HG02943 (cell line): ENCODE results near the gene BTN2A1.

Experiments
- ATAC-seq: cut with Tn5 transposase; IDR thresholded peaks from one replicate; pipeline ENCODE4 v1.9.1; 2021; ENCODE audit warnings: mild to moderate bottlenecking, low read depth, moderate library complexity; ENCODE audit not compliant: unreplicated experiment

Gene BTN2A1

DNA sequence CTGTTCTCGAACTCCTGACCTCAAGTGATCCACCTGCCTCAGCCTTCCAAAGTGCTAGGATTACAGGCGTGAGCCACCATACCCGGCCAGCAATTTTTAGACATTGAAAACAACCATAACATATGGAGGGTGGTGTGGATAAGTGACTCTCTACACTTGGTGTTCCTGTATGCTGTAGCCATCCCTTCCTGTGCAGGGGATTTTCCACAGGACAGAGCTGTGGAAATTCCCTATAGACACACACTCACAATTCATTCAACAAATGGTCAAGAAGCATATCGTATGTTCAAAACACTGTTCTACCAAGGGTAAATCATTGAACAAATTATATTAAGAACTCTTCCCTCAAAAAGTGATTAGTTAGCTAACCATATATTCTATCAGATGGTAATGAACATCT, 6.3 kb downstream of the BTN2A1 start:
- ATAC-seq = no peak

DNA sequence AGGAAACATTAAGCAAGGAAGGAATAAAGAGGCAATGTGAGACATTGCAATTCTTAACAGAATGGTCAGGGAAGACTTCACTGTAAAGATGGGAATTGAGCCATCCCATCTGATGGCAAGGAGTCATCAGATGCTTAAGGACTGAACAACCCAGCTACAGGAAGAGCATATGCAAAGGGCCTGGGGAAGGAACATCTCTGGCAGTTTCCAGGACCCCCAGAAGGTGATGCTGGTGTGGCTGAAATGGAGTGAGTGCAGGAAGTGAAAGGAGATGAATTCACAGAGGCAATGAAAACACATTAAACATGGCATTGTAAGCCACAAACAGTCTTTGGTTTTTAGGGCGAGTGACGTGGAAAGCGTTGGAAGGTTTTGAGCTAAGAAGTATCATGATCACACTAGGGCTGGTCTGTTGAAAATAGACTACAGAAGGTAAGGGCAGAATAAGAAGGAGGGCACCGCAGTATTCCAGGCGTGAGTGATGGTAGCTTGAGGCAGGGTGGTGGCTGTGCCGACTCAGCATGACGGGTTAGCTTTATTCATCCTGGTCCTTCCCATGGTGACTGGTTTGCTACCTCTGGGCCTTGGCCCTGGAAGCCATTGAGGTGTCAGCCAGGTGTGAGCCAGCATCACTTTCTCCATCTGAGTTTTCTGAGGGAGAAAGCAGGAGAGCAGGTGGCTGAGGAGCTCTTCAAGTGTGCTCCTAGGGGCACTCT, 6.8 kb downstream of the BTN2A1 start:
- ATAC-seq = no peak

DNA sequence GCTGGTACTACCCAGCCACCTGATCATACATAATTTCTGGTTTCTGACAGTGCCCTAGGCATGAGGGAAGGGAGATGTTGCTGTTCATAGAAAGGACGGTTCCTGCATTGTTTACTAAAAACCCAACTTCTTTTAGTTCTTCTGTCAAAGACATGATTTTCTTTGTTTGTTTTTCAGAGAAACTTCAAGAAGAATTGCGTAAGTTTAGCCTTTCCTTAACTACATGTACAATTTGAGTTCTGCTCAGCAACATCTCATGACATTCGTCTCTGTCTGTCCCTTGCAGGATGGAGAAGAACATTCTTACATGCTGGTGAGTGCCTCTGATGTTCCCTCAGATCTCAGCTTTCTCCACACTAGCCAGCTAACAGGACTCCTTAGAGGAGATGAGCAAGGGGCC, 8.0 kb downstream of the BTN2A1 start:
- ATAC-seq = no peak

DNA sequence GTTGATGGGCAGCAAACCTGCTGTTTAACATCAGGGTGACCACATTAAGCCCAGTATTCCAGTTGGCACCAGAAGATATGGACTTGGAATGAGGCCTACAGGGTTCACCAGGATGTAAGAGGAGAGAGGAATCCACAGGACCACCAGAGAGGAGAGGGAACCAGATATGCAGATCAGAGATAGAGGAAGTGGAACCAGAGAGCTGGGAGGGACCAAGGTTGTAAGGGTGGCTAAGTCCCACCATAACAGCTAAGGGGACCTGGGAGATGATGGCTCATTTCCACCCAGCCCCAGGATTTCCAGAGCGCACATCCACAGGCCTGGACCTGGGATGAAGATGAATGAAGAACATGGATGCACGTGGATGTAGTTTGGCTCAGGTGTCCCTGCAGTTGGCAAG, 11.1 kb downstream of the BTN2A1 start:
- ATAC-seq = no peak

DNA sequence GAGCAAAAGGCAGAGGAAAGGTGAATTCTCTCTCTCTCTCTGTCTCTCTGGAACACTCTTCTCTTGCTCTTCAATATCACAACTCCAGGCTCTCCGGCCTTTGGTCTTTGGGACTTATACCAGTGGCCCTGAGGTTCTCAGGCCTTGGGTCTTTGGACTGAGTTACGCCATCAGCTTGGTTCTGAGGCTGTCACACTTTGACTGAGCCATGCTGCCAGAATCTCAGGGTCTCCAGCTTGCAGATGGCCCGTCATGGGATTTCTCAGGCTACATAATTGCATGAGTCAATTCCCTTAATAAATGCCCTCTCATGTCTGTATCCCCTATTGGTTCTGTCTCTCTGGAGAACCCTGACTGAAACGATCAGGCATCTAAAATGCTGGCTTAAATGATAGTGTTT, 12.9 kb downstream of the BTN2A1 start:
- ATAC-seq = no peak

DNA sequence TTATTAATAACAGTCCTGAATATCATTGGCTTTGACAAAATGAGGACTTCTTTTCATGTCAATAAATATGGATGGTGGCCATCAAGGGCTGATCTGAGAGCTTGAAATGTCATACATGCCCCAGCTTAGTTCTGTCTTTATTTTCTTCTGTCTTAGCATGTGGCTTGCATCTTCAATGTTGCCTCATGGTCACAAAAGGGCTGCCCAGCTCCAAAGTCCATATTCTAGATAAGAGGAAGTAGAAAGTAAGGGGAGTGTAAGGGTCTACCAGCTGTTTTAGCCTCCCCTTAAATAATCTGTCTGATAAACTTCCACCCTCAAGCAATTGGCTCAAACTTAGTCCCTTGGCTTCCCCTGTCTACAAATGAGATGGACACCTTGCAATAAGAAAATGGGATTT, 14.2 kb downstream of the BTN2A1 start:
- ATAC-seq = no peak

DNA sequence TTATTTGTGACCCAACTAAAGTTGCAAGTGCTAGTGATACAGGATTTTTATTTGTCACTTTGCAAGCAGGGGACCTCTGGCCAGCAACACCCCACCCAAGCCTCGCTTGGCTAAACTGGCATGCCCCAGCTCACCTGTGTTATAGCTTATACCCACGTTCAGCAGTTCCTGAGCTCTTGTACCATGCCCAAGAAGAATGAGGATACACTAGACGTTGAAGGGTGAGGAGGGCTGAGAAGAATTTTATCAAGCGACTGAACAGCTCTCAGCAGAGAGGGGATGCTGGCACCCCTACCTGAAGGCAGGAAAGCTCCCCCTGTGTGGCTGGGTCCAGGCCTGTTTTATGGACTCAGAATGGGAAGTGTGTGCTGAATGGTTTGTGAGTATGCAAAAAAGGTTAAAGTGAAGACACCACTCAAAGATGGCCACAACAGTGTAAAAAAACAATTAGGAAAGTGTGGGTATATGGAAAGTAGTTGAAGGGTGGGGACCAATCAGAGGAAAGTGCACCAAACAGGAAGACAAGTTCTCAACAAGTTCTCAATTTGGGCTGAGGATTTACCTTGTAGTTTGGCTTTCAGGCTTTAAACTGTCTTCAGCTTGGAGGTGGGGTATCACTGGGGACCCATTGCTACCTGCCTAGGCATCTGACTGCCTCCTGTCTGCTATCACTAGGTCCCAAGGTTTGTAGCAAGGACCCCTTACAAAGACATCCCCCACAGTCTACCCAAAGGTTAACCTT, 15.0 kb downstream of the BTN2A1 start:
- ATAC-seq = no peak

DNA sequence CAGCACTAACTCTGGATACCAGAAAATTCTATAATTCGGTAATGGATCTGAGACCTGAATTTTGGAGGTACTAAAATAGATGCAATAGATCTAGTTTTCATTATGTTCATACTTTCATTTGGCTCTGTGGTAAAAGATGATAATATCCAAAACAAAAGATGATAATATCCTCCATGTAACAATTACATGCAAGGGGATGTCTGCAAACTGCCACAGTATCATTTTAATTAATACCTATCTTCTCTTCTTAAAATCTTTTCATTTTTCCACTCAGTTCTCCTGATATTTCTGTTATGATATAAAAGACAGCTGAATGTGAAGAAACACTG, 15.6 kb downstream of the BTN2A1 start:
- ATAC-seq = no peak

DNA sequence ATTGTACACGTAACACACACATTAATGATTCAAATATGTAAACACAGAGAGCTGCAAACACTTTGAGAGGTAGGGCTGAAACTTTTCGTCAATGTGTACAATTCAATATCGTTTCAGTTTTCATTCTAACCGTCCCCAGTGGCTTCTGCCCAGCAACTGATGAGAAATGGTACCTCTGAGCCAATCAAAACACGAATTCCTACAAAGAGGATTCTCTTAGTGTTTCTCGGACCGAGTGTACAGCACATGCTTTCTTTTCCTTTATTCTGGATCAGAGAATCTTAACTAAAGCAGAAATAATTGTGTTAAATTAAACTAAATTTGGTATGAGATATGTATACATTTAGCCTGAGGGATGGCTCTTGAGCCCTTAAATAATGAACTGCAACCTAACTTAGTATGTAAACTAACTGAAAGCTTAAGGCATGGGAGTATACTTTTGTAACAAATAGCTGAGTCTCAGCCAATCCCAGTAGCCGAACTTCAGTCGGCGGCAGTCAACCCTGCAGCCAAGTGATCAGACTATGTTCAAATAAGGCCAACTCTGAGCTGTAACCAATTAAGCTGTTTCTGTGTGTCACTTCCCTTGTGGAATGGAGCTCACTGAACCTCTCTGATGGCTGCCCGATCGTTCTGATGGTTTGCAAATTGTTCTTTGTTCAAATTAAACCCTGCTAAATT, 16.1 kb downstream of the BTN2A1 start:
- ATAC-seq = peak; percentile 93

DNA sequence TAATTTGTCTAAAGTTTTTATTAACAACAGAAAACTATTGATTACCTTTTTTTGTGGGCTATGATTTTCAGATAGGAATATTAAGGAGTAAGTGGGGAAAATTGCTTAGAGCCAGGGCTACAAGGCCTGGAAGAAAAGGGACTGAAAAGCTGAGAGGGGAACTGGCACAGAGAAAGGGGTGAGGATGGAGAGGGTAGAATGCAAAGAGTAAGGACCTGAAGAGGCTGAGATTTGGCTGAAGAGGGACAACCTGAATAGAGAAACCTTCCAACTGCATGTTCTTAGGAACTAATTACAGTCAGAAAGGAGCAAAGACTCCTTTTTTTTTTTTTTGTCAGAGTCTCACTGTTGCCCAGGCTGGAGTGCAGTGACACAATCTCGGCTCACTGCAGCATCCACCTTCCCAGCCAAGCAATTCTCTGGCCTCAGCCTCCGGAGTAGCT, 16.7 kb downstream of the BTN2A1 start:
- ATAC-seq = no peak

DNA sequence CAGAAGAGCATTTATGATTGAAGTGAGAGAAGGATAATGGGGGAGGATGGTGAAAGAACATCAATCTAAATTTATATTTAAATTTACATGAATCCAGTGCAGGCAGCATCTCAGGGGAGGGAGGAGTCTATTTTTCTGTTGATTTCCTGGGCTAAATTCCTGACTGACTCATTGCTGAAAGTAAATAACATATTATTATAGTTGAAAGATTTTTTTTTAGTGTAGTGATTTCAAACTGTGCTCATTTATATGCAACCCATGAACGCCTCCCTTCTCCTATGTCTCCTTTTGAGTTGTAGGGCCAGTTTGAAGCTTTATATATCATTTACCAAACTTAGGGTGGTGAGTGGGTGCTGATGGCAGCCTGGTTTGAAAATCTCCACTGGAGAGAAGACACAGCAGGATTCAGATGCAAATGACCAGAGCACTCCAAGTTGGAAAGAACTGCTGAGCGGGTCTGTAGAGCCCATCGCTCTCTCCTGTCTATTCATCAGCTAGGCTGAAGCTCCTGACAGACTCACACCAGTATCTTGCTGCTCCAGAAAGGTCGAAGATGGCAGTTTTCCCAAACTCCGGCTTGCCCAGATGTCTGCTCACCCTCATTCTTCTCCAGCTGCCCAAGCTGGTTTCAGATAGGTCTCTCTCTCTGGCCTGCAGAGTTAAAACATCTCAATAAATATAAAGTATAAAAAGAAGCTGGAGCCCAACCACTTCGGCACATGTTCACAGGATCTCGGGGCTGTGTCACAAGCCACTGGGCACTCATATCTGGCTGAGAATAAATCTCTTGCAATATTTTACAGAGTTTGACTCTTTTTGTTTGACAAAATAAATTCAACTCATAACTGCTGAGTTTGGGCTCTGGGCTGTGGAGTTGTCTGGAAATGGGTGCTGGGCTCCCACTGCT, 18.3 kb downstream of the BTN2A1 start:
- no peak for ATAC-seq

DNA sequence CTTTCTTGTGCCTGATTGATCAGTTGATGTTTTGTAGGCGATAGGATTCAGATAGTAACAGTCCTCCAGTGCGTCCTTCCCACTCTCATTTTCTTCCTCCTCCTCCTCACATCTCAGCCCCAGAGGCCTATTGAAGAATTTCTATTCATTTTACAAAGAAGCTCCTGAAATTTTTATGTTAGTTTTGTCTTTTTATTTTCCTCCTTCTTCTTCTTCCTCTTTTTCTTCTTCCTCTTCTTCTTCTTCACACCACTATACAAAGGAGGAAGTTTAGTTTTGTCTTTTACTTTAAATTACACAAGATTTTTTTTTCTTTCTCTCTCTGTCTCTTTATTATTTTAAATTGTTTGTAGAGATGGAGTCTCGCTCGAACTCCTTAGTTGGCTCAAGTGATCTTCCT, 19.1 kb downstream of the BTN2A1 start:
- no peak for ATAC-seq

DNA sequence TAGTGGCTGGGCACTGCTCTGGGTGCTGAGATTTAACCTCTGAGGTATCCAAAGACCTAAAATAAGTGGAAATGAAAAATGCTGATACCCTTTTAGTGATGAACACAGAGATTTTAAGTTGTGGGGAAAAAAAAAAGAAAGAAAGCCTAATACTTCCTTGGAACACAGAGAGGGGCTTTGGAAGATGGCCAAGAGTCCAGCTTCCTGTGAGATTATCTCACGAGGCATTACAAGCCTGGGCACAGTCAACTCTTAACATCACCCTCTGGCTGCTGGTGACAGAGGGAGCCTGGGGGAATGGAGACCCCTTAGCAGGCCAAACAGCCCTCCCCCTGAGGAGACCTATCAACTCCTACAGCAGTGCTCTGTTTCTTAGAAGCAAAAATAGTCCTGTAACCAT, 19.7 kb downstream of the BTN2A1 start:
- no peak for ATAC-seq

DNA sequence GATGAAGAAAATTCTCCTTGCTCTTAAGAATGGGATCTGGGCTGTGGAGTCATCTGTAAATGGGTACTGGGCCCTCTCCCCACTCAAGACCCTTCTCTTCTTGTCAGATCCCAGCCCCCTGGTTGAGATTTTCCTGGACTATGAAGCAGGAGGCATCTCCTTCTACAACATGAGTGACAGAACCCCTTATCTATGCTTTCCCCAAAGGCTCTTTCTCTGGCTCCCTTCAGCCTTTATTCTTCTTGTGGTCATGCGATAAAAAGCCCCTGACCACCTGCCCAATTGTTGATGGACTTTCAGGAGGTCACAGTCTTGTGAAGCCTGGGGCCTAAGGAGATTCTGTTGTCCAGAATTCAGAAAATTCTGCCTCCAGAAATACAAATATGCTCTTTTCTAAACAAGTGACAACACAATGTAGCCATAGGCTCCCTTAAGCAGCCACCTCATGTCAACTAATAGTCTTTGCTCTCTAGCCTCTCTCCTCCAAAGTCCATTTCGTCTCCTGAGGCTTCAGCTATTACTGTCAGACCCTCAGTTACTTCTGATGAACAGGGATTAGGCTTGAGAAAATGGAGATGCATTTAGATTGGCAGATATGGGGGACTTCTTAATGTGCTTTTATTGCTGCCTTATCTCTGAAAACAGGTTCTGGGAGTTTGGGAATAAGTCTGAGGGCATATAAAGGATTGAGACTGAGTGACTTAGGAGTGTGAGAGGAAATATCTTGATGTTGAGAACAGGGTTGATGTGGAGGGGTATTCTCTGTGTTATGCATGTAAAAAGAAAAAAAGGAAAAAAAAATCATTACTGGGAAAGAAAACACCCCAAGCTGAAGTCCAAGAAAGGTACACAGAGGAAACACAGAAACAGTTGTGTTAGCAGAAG, 20.6 kb downstream of the BTN2A1 start:
- no peak for ATAC-seq

DNA sequence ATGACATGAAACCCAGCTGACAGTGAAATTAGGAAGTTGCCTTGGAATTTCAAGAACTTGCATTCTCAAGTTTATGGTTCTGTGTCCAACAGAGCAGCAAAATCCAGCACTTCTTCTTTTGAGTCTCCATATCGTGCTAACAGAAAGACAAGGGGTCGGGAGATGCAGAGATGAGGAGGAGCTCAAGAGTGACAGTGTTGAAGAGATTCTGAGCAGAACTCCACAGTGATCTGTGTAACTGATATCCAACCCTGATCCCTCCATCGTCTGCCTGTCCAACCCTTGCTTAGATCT, 21.2 kb downstream of the BTN2A1 start:
- no peak for ATAC-seq

DNA sequence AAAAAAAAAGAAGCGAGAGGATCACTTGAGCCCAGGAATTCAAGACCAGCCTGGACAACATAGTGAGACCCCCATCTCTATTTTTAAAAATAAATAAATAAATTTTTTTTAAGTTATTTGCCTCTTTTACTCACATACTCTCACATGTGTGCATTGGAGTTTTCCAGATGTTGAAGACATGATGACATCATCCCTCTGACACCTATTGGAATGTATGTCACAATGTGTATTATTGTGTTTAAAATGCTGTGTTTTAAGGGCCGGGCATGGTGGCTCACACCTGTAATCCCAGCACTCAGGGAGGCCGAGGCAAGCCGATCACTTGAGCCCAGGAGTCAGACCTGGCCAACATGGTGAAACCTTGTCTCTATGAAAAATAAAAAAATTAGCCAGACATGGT, 24.6 kb downstream of the BTN2A1 start:
- ATAC-seq = no peak

DNA sequence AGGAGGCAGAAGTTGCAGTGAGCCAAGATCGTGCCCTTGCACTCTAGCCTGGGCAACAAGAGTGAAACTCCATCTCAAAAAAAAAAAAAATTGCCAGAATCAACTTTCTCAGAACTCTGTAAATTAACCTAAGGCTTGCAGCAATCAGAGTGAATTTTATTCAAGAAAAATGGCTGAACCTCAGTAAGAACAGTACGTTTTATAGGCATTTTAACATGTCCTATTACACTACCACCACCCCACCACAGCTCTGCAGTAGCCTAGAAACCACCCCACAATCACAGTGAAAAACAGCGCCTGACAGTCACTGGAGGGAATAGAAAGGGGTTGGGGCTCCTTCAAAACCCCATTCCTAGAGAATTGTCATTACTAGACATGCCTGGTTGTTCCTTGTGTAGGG, 26.0 kb downstream of the BTN2A1 start:
- no peak for ATAC-seq

DNA sequence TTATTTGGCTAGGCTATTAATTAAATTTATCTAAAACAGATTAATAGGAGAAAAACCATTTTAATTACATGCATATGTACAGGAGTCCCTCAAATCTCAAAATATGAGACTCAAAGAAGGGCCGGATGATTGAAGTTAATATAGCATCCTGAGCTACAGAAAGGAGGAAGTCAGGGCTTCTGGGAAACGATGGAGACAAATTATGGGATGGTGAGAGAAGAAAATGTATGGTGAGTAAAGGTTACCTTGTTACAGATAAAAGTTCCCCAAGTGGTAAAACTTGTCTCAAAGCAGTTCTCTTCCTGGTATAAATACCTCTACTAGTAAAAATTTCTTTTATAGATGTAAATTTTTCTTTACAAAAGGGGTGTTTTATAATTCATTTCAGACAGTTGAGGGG, 26.4 kb downstream of the BTN2A1 start:
- ATAC-seq = no peak

DNA sequence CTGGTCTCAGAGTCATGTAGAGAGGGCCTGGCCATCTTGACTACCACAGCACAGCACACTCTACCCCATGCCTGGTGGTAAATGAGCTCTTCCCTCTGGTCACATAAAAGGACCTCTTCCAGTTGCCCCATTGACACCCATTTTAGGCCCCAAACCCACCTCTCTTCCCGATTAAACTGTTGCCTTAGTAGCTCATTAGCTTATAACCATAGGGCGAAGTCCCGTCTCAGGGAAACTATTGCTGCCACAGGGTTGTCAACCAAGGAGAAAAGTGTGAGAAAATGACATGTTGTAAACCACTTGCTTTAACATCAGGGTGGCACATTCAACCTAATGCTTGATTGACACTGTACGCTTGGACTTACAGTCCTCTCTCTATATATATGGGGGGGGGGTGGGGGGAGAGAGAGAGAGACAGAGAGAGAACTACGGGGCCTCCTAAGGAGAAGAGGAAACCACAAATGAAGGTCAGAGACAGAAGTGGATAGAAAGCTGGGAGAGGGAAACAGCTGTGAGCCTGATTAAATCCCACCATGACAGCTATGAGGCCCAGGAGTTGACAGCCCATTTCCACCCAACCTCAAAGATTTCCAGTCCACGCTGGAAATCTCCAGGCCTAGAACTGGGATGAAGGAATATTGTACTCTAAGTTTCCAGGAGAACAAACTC, 27.5 kb downstream of the BTN2A1 start:
- no peak for ATAC-seq

DNA sequence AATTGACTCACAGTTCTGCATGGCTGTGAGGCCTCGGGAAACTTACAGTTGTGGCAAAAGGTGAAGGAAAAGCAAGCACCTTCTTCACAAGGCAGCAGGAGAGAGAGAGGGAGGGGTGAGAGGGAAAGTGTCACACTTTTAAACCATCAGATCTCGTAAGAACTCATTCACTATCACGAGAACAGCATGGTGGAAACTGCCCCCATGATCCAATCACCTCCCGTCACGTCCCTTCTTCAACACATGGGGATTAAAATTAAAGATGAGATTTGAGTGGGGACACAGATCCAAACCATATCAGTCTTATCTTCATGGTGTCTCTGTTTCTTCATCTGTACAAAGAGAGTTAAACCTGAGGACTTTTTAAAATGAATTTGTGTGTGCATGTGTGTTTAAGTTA, 28.6 kb downstream of the BTN2A1 start:
- ATAC-seq = no peak
